IMR-90 (cell line): ENCODE data around the gene RAD51D. TPM values are rescaled to one million over a fixed set of nuclear protein-coding genes. Genes with fewer than 3 reads are reported as not detected.

Experiments
- ATAC-seq: fragments of 200-7000 bp; cut with Tn5 transposase; 2 replicates; pipeline ENCODE4 v1.9.1; 2020; ENCODE audit warnings: low read depth, mild to moderate bottlenecking, moderate library complexity
- BruUV-seq: library from RNA; stranded (reverse); fragments of 400-500 nt; replicated peaks from 2 replicates; lab custom pipeline; 2021; lab: Mats Ljungman, UMichigan
- CTCF ChIA-PET: fragments of 300-600 bp; formaldehyde crosslinking; extraction: SDS; loops from one replicate; lab custom pipeline; 2021; ENCODE audit warnings: antibody characterized with exemption; lab: Yijun Ruan, JAX
- POLR2A ChIA-PET: fragments of 300-600 bp; sonication (Branson Sonifier 250); formaldehyde crosslinking; loops from one replicate; lab custom pipeline; 2022; ENCODE audit warnings: antibody characterized with exemption; ENCODE audit not compliant: unreplicated experiment; lab: Charles Lee
- DNase-seq: peaks from one replicate; pipeline ENCODE4 v3.0.0; 2013
- H2AFZ ChIP-seq: replicated peaks from 2 replicates; pipeline ENCODE3; 2013; ENCODE audit warnings: low read length, mild to moderate bottlenecking; ENCODE audit not compliant: poor library complexity
- H2AK5ac ChIP-seq: 2 replicates; pipeline ENCODE4 v1.6.1; 2013; ENCODE audit warnings: low read depth, low read length, inconsistent platforms
- H2AK9ac ChIP-seq: replicated peaks from 2 replicates; pipeline ENCODE3; 2013; ENCODE audit warnings: mild to moderate bottlenecking, low read depth, low read length, moderate library complexity; ENCODE audit not compliant: poor library complexity
- H2BK120ac ChIP-seq: 2 replicates; pipeline ENCODE4 v1.6.1; 2013; ENCODE audit warnings: low read depth, low read length, inconsistent platforms
- H2BK15ac ChIP-seq: 3 replicates; pipeline ENCODE4 v1.6.1; 2013; ENCODE audit warnings: low read depth, low read length, inconsistent platforms
- H2BK20ac ChIP-seq: 2 replicates; pipeline ENCODE4 v1.6.1; 2013; ENCODE audit warnings: low read depth, mild to moderate bottlenecking, inconsistent platforms, low read length, moderate library complexity
- H2BK5ac ChIP-seq: 2 replicates; pipeline ENCODE4 v1.6.1; 2013; ENCODE audit warnings: mild to moderate bottlenecking, low read depth, low read length, inconsistent platforms; ENCODE audit not compliant: poor library complexity, severe bottlenecking
- H3K14ac ChIP-seq: replicated peaks from 2 replicates; pipeline ENCODE4 v1.6.1; 2013; ENCODE audit warnings: low read depth, low read length, inconsistent platforms
- H3K18ac ChIP-seq: 2 replicates; pipeline ENCODE4 v1.6.1; 2013; ENCODE audit warnings: low read depth, low read length, control low read depth
- H3K23ac ChIP-seq: 2 replicates; pipeline ENCODE4 v1.6.1; 2013; ENCODE audit warnings: low read depth, low read length, inconsistent platforms
- H3K27ac ChIP-seq: 2 replicates; pipeline ENCODE4 v1.5.1; 2013; ENCODE audit warnings: mild to moderate bottlenecking, control low read depth, low read length; ENCODE audit not compliant: insufficient read depth
- H3K27me3 ChIP-seq: 2 replicates; pipeline ENCODE4 v1.6.1; 2013; ENCODE audit warnings: low read length; ENCODE audit not compliant: control insufficient read depth, insufficient read depth
- H3K36me3 ChIP-seq: 2 replicates; pipeline ENCODE4 v1.6.1; 2013; ENCODE audit warnings: low read length, mixed read lengths; ENCODE audit not compliant: control insufficient read depth, insufficient read depth
- H3K4ac ChIP-seq: 2 replicates; pipeline ENCODE4 v1.6.1; 2013; ENCODE audit warnings: low read depth, low read length, inconsistent platforms
- H3K4me1 ChIP-seq: 2 replicates; pipeline ENCODE4 v1.6.1; 2013; ENCODE audit warnings: low read length, mixed read lengths; ENCODE audit not compliant: control insufficient read depth, insufficient read depth
- H3K4me2 ChIP-seq: 2 replicates; pipeline ENCODE4 v1.6.1; 2013; ENCODE audit warnings: low read depth, mild to moderate bottlenecking, control low read depth, low read length, moderate library complexity
- H3K4me3 ChIP-seq: 2 replicates; pipeline ENCODE4 v1.5.1; 2013; ENCODE audit warnings: low read depth, mild to moderate bottlenecking, control low read depth, low read length, moderate library complexity; ENCODE audit not compliant: insufficient read depth
- H3K56ac ChIP-seq: 2 replicates; pipeline ENCODE4 v1.6.1; 2013; ENCODE audit warnings: low read length, inconsistent platforms; ENCODE audit not compliant: insufficient read depth; ENCODE audit errors: extremely low read depth
- H3K79me1 ChIP-seq, 2 experiments: 2 replicates each; pipeline ENCODE4 v1.6.1; 2013; ENCODE audit warnings: low read length in 2 of 2, inconsistent platforms in 1 of 2, low read depth in 1 of 2
- H3K9ac ChIP-seq: 2 replicates; pipeline ENCODE4 v1.6.1; 2013; ENCODE audit warnings: low read depth, low read length, control low read depth
- H3K9me1 ChIP-seq: 2 replicates; pipeline ENCODE4 v1.6.1; 2013; ENCODE audit warnings: low read length, inconsistent platforms; ENCODE audit not compliant: insufficient read depth
- H3K9me3 ChIP-seq: 2 replicates; pipeline ENCODE4 v1.6.1; 2013; ENCODE audit warnings: low read length; ENCODE audit not compliant: control insufficient read depth, insufficient read depth
- H4K20me1 ChIP-seq: 2 replicates; pipeline ENCODE4 v1.6.1; 2013; ENCODE audit warnings: low read length, inconsistent platforms; ENCODE audit not compliant: insufficient read depth
- H4K5ac ChIP-seq: 2 replicates; pipeline ENCODE4 v1.6.1; 2013; ENCODE audit warnings: mild to moderate bottlenecking, low read depth, low read length, control low read depth
- H4K8ac ChIP-seq, 2 experiments: 2 replicates each; pipeline ENCODE4 v1.6.1; 2013; ENCODE audit warnings: low read depth in 2 of 2, low read length in 2 of 2, control low read depth in 1 of 2, inconsistent platforms in 1 of 2
- H4K91ac ChIP-seq: 2 replicates; pipeline ENCODE4 v1.6.1; 2013; ENCODE audit warnings: low read depth, low read length, inconsistent platforms; ENCODE audit not compliant: insufficient read depth
- CHD1 ChIP-seq: IDR thresholded peaks from 2 replicates; pipeline ENCODE4 v1.6.1; 2012; ENCODE audit warnings: low read depth, low read length, improper control_type of control experiment
- CTCF ChIP-seq: conservative IDR thresholded peaks from 2 replicates; pipeline ENCODE4 v1.5.1; 2012; ENCODE audit warnings: mild to moderate bottlenecking, low read depth, low read length, improper control_type of control experiment
- ELK1 ChIP-seq: fragments of 150-350 bp; IDR thresholded peaks from 2 replicates; pipeline ENCODE4 v1.6.1; 2016; ENCODE audit warnings: low read depth, mild to moderate bottlenecking, low read length, moderate library complexity, borderline replicate concordance
- MAFK ChIP-seq: IDR thresholded peaks from 2 replicates; pipeline ENCODE4 v1.6.1; 2012; ENCODE audit warnings: low read depth, low read length, improper control_type of control experiment
- NFE2L2 ChIP-seq: fragments of 150-350 bp; IDR thresholded peaks from 2 replicates; pipeline ENCODE4 v1.6.1; 2016; ENCODE audit warnings: low read depth, mild to moderate bottlenecking, low read length
- POLR2A ChIP-seq: IDR thresholded peaks from 2 replicates; pipeline ENCODE4 v1.6.1; 2012; ENCODE audit warnings: mild to moderate bottlenecking, low read depth, low read length
- SMC3 ChIP-seq: fragments of 150-350 bp; IDR thresholded peaks from 2 replicates; pipeline ENCODE4 v1.6.1; 2016; ENCODE audit warnings: low read depth, mild to moderate bottlenecking, antibody characterized with exemption, low read length, moderate library complexity
- USF2 ChIP-seq: fragments of 150-350 bp; IDR thresholded peaks from 2 replicates; pipeline ENCODE4 v1.6.1; 2017; ENCODE audit warnings: mild to moderate bottlenecking, antibody characterized with exemption, low read length, low read depth
- whole genome bisulfite sequencing, 2 experiments: methylation state at CpG; one replicate each; pipeline versions ENCODE4 v1.1.5 to v1.1.7; 2013; ENCODE audit warnings: missing lambda C conversion rate in 2 of 2; ENCODE audit not compliant: insufficient read length in 1 of 2; ENCODE audit errors: extremely low coverage in 2 of 2; 5-methylcytosine and 5-hydroxymethylcytosine counted together
- dilution Hi-C: fragments of 300-500 bp; cut with HindIII; formaldehyde crosslinking; loops from one replicate; pipeline ENCODE4 v1.14.3; 2018; ENCODE audit warnings: low sequenced_read_pairs; ENCODE audit not compliant: unreplicated experiment
- in situ Hi-C: fragments of 300-500 bp; cut with MboI; formaldehyde crosslinking; loops from 3 replicates; pipeline ENCODE4 v1.14.3; 2019; ENCODE audit warnings: low sequenced_read_pairs, inconsistent platforms, mixed read lengths
- intact Hi-C: fragments of 100-400 bp; cut with micrococcal nuclease; formaldehyde crosslinking; loops from 2 replicates; pipeline ENCODE4 v1.10.0; 2022
- polyA plus RNA-seq, 3 experiments: library from polyadenylated mRNA; depleted of rRNA; stranded (reverse); fragments of >200 nt; gene quantifications; 2 replicates each; pipeline ENCODE4 v1.2.3, GENCODE V29; 2012; ENCODE audit warnings: low replicate concordance in 1 of 3
- total RNA-seq: library from RNA; depleted of rRNA; stranded (reverse); fragments of >200 nt; gene quantifications from 2 replicates; pipeline ENCODE4 v1.2.3, GENCODE V29; 2012

RAD51D gene
- total and polyA plus RNA-seq, 2 of the 4 experiments (the other 2 are of a cell fraction), result 10.8 to 12.7 TPM

- Histone ChIP-seq H2BK5ac (peak overlapping the region; percentile 66), H3K14ac (peak overlapping the region; percentile 89), H2AK5ac (peak overlapping the region; percentile 78; the same call in 1 of the 2 replicates), H3K4me1 (peaks cover 12% of the 10 kb centered on the region), H3K4ac (peak overlapping the region; percentile 88), H2BK120ac (peak overlapping the region; percentile 72; the same call in 1 of the 2 replicates), H3K9me3 (no peaks in the 10 kb centered on the region), H3K27ac (peak overlapping the region; percentile 44), H4K20me1 (no peaks in the 10 kb centered on the region; the same call in 1 of the 2 replicates), H3K79me1 (peaks cover 5 to 36% of the 10 kb centered on the region in 2 experiments; a peak in 3 of 4 replicates), H3K36me3 (no peaks in the 10 kb centered on the region), H3K9me1 (peaks cover 14% of the 10 kb centered on the region), H3K18ac (peak overlapping the region; percentile 44), H2BK20ac (peak overlapping the region; percentile 49; the same call in 1 of the 2 replicates), H2AK9ac (peak overlapping the region; percentile 86), H4K5ac (peak overlapping the region; percentile 83), H3K27me3 (no peaks in the 10 kb centered on the region), H4K8ac (peak overlapping the region; percentile 78 to 96), H4K91ac (peak overlapping the region; percentile 80), H3K23ac (peak overlapping the region; percentile 89), H3K4me2 (peak overlapping the region; percentile 74), H3K4me3 (peak overlapping the region; percentile 37), H3K9ac (peak overlapping the region; percentile 65), H2AFZ (peak overlapping the region; percentile 97), H3K56ac (no peak overlapping the region), H2BK15ac (peak overlapping the region; percentile 66; the same call in 2 of the 3 replicates)
- intact Hi-C loops, result loop anchor here (1.0 to 2.0 kb wide), 4 partner anchors 27 to 108 kb away; partner anchors contain the start of gene RFFL
- TF ChIP-seq POLR2A (no peak), ELK1 (no peak), USF2 (no peak), NFE2L2 (peak; percentile 44; the same call in 1 of the 2 replicates), CTCF (peak; percentile 20; the same call in 1 of the 2 replicates), SMC3 (no peak), CHD1 (no peak), MAFK (no peak)
- BruUV-seq, result no TSS peak
- CTCF ChIA-PET, result interaction anchor here (0.5 to 0.9 kb wide), 5 partner anchors 26 to 98 kb away, joined by 3 to 4 read pairs (median 4); partner anchors contain the start of gene RFFL
- POLR2A ChIA-PET, result no interaction called here
- ATAC-seq (peak; percentile 9; the same call in 1 of the 2 replicates), DNase-seq (peak; percentile 34)
- dilution Hi-C loops, result no loop called here
- in situ Hi-C loops, result loop anchor here (5.0 kb wide), 1 partner anchor 92 kb away; no protein-coding TSS in a partner anchor
- 100% methylated on average over 1 of the region's 22 CpGs; no CpG with 5 or more reads in 1 of the 2 experiments for WGBS, 2 experiments
These were observed 29.9 kb downstream of the RAD51D start for GRCh38 chr17:35089586-35090296.
